SH-SY5Y (cell line): Measurements from ENCODE around the gene MEF2B.

Source experiments
- GATA2 ChIP-seq: IDR thresholded peaks from 2 replicates; pipeline ENCODE4 v1.6.1; 2011; ENCODE audit warnings: mild to moderate bottlenecking, low read depth, low read length
- GATA3 ChIP-seq: IDR thresholded peaks from 2 replicates; pipeline ENCODE4 v1.6.1; 2011; ENCODE audit warnings: low read depth, mild to moderate bottlenecking, low read length, moderate library complexity

DNA sequence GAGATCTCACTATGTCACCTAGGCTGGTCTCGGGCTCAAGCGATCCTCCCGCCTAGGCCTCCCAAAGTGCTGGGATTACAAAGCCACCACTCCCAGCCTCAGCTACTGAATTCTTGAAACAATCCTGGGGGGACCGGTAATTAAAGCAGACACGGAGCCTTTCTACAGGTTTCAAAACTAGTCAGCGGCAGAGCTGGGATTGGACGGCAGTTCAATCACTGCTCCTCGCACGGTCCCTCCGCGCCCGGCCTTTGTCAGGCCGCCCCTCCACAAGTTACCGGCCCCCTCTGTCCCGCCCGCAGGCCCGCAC, 21.7 kb upstream of the MEF2B start:
- TF ChIP-seq GATA2 (no peak), GATA3 (no peak)
